H1 (cell line): ENCODE data around the gene RNF20. TPM values are rescaled to one million over a fixed set of nuclear protein-coding genes. Genes with fewer than 3 reads are reported as not detected.

ENCODE experiments used
- CTCF ChIA-PET: fragments of 300-600 bp; sonication (Branson Sonifier 250); formaldehyde crosslinking; loops from one replicate; lab custom pipeline; 2021; ENCODE audit not compliant: partially characterized antibody; lab: Charles Lee
- POLR2A ChIA-PET: fragments of 300-600 bp; sonication (Branson Sonifier 250); formaldehyde crosslinking; loops from one replicate; lab custom pipeline; 2021; ENCODE audit warnings: inconsistent platforms; ENCODE audit not compliant: partially characterized antibody; lab: Charles Lee
- DNase-seq, 2 experiments: peaks; one replicate each; pipeline versions ENCODE4 v3.0.0 to v3.0.0-alpha.2; 2010 to 2022; ENCODE audit warnings: low spot score in 2 of 2, low read depth in 1 of 2, mixed read lengths in 1 of 2
- FAIRE-seq: peaks from 2 replicates; lab custom pipeline; 2011; peaks lifted over from hg19 to GRCh38; lab: Jason Lieb, UNC
- H2AFZ ChIP-seq: 2 replicates; pipeline ENCODE4 v1.8.1; 2012; ENCODE audit warnings: low read length, inconsistent platforms
- H2AK5ac ChIP-seq: 2 replicates; pipeline ENCODE4 v1.6.1; 2013; ENCODE audit warnings: low read depth, low read length
- H2BK120ac ChIP-seq: replicated peaks from 2 replicates; pipeline ENCODE3; 2013; ENCODE audit warnings: low read depth, low read length, inconsistent platforms
- H2BK12ac ChIP-seq: 2 replicates; pipeline ENCODE4 v1.6.1; 2013; ENCODE audit warnings: low read depth, low read length
- H2BK15ac ChIP-seq: 2 replicates; pipeline ENCODE4 v1.6.1; 2013; ENCODE audit warnings: low read length
- H2BK20ac ChIP-seq: 2 replicates; pipeline ENCODE4 v1.6.1; 2013; ENCODE audit warnings: low read length
- H2BK5ac ChIP-seq: 2 replicates; pipeline ENCODE4 v1.6.1; 2013; ENCODE audit warnings: low read depth, low read length
- H3K14ac ChIP-seq: 2 replicates; pipeline ENCODE4 v1.6.1; 2013; ENCODE audit warnings: inconsistent platforms; ENCODE audit not compliant: insufficient read length
- H3K18ac ChIP-seq: 2 replicates; pipeline ENCODE4 v1.6.1; 2013; ENCODE audit warnings: low read length; ENCODE audit errors: extremely low read depth
- H3K23ac ChIP-seq: 2 replicates; pipeline ENCODE4 v1.6.1; 2013; ENCODE audit warnings: inconsistent platforms; ENCODE audit not compliant: insufficient read length
- H3K23me2 ChIP-seq: 2 replicates; pipeline ENCODE4 v1.6.1; 2013; ENCODE audit warnings: low read depth, low read length
- H3K27ac ChIP-seq: 2 replicates; pipeline ENCODE4 v1.6.1; 2011; ENCODE audit warnings: low read depth, low read length, inconsistent platforms
- H3K27me3 ChIP-seq, 4 experiments: replicated peaks in 1 of 4; 1 replicate in 1 of 4; 2 replicates in 3 of 4; pipeline versions ENCODE4 v1.6.1 to v1.8.1; 2011 to 2013; ENCODE audit warnings: low read length in 3 of 4, mild to moderate bottlenecking in 3 of 4, inconsistent platforms in 2 of 4, mixed read lengths in 2 of 4, moderate library complexity in 1 of 4; ENCODE audit not compliant: control insufficient read depth in 3 of 4, insufficient read depth in 3 of 4; ENCODE audit errors: extremely low read depth in 1 of 4
- H3K36me3 ChIP-seq, 4 experiments: 2 replicates each; pipeline versions ENCODE4 v1.6.1 to v1.8.1; 2011 to 2013; ENCODE audit warnings: mild to moderate bottlenecking in 4 of 4, low read length in 3 of 4, moderate library complexity in 2 of 4, control low read depth in 1 of 4, inconsistent platforms in 1 of 4; ENCODE audit not compliant: insufficient read depth in 4 of 4, control insufficient read depth in 2 of 4
- H3K4ac ChIP-seq: replicated peaks from 2 replicates; pipeline ENCODE3; 2013; ENCODE audit warnings: low read length, low read depth, mixed read lengths, inconsistent platforms; ENCODE audit not compliant: insufficient read length
- H3K4me1 ChIP-seq, 4 experiments: replicated peaks in 1 of 4; 1 replicate in 1 of 4; 2 replicates in 3 of 4; pipeline versions ENCODE4 v1.6.1 to v1.8.1; 2011 to 2013; ENCODE audit warnings: low read length in 3 of 4, inconsistent platforms in 2 of 4, mixed read lengths in 1 of 4; ENCODE audit not compliant: insufficient read depth in 4 of 4, control insufficient read depth in 3 of 4
- H3K4me2 ChIP-seq, 2 experiments: 2 replicates each; pipeline versions ENCODE4 v1.6.1 to v1.8.1; 2011 to 2013; ENCODE audit warnings: low read depth in 2 of 2, low read length in 2 of 2, control low read depth in 1 of 2, inconsistent platforms in 1 of 2, mild to moderate bottlenecking in 1 of 2; ENCODE audit not compliant: insufficient read depth in 1 of 2
- H3K4me3 ChIP-seq, 4 experiments: fragments of 200-600, 300-600 bp in 1 of 4; sonication (generic), shearing (Covaris generic), sonication (Bioruptor Twin) in 1 of 4; 2 replicates each; pipeline versions ENCODE4 v1.5.1 to v1.8.1; 2011 to 2016; ENCODE audit warnings: low read length in 4 of 4, low read depth in 3 of 4, control low read depth in 2 of 4, inconsistent platforms in 2 of 4, mild to moderate bottlenecking in 2 of 4, mixed read lengths in 1 of 4, moderate library complexity in 1 of 4; ENCODE audit not compliant: insufficient read depth in 2 of 4; ENCODE audit errors: extremely low read depth in 1 of 4
- H3K56ac ChIP-seq: replicated peaks from 2 replicates; pipeline ENCODE3; 2013; ENCODE audit warnings: low read depth, mild to moderate bottlenecking, mixed read lengths, low read length, inconsistent platforms; ENCODE audit not compliant: insufficient read length
- H3K79me1 ChIP-seq: 2 replicates; pipeline ENCODE4 v1.6.1; 2013; ENCODE audit warnings: low read depth, low read length, control low read depth
- H3K79me2 ChIP-seq, 2 experiments: 2 replicates each; pipeline versions ENCODE4 v1.6.1 to v1.8.1; 2012 to 2013; ENCODE audit warnings: low read length in 2 of 2, mild to moderate bottlenecking in 2 of 2, inconsistent platforms in 1 of 2; ENCODE audit not compliant: insufficient read depth in 2 of 2, control insufficient read depth in 1 of 2
- H3K9ac ChIP-seq, 4 experiments: replicated peaks in 1 of 4; 1 replicate in 1 of 4; 2 replicates in 3 of 4; pipeline versions ENCODE4 v1.6.1 to v1.8.1; 2011 to 2013; ENCODE audit warnings: low read depth in 3 of 4, low read length in 3 of 4, control low read depth in 2 of 4, mild to moderate bottlenecking in 2 of 4, moderate library complexity in 2 of 4, inconsistent platforms in 1 of 4; ENCODE audit errors: extremely low read depth in 1 of 4
- H3K9me3 ChIP-seq, 2 experiments: 2 replicates each; pipeline versions ENCODE4 v1.6.1 to v1.8.1; 2012 to 2013; ENCODE audit warnings: mild to moderate bottlenecking in 2 of 2, moderate library complexity in 2 of 2, control low read depth in 1 of 2, inconsistent platforms in 1 of 2, low read depth in 1 of 2, low read length in 1 of 2, mixed read lengths in 1 of 2; ENCODE audit not compliant: insufficient read depth in 2 of 2
- H4K20me1 ChIP-seq, 2 experiments: replicated peaks in 1 of 2; 2 replicates each; pipeline versions ENCODE3 to v1.8.1; 2011 to 2013; ENCODE audit warnings: inconsistent platforms in 2 of 2, low read length in 2 of 2, mild to moderate bottlenecking in 1 of 2; ENCODE audit not compliant: insufficient read depth in 2 of 2, control insufficient read depth in 1 of 2
- H4K5ac ChIP-seq: 2 replicates; pipeline ENCODE4 v1.6.1; 2013; ENCODE audit warnings: low read length, low read depth, mixed read lengths, inconsistent platforms; ENCODE audit not compliant: insufficient read length
- H4K8ac ChIP-seq: 2 replicates; pipeline ENCODE4 v1.8.0; 2013; ENCODE audit warnings: mild to moderate bottlenecking, moderate library complexity, low read length, inconsistent platforms; ENCODE audit not compliant: insufficient read depth; ENCODE audit errors: extremely low read depth
- H4K91ac ChIP-seq: replicated peaks from 2 replicates; pipeline ENCODE3; 2013; ENCODE audit warnings: low read length, mixed read lengths, inconsistent platforms; ENCODE audit not compliant: insufficient read length
- BCL11A ChIP-seq, 2 experiments: IDR thresholded peaks; one replicate each; pipeline ENCODE4 v1.6.1; 2011; ENCODE audit warnings: low read depth in 2 of 2, low read length in 2 of 2, mild to moderate bottlenecking in 2 of 2
- CREB1 ChIP-seq: IDR thresholded peaks from 2 replicates; pipeline ENCODE4 v1.6.1; 2012; ENCODE audit warnings: inconsistent platforms
- FOSL1 ChIP-seq: IDR thresholded peaks from 2 replicates; pipeline ENCODE4 v1.6.1; 2011; ENCODE audit warnings: mild to moderate bottlenecking, low read depth, low read length, moderate library complexity; ENCODE audit not compliant: insufficient read depth
- POLR2A ChIP-seq, 2 experiments: IDR thresholded peaks; 1 replicate in 1 of 2; 2 replicates in 1 of 2; pipeline ENCODE4 v1.6.1; 2011; ENCODE audit warnings: low read depth in 2 of 2, low read length in 2 of 2, mild to moderate bottlenecking in 2 of 2; ENCODE audit errors: control extremely low read depth in 1 of 2
- WGBS, 2 experiments: shearing (Covaris generic) in 1 of 2; methylation state at CpG; one replicate each; pipeline versions ENCODE4 v1.1.6 to v1.1.7; 2013 to 2015; ENCODE audit warnings: low lambda C conversion rate in 2 of 2, mixed read lengths in 2 of 2, inconsistent platforms in 1 of 2, low coverage in 1 of 2, missing lambda C conversion rate in 1 of 2; ENCODE audit not compliant: insufficient replicate concordance in 2 of 2, insufficient coverage in 1 of 2, insufficient read length in 1 of 2; ENCODE audit errors: extremely low coverage in 1 of 2, missing lambda C conversion rate in 1 of 2; 5-methylcytosine and 5-hydroxymethylcytosine counted together
- polyA plus RNA-seq, 7 experiments: library from polyadenylated mRNA; depleted of rRNA in 3 of 7; stranded (reverse) in 5 of 7; unstranded in 2 of 7; fragments of >200 nt in 5 of 7; fragments of 200-250 nt in 2 of 7; gene quantifications; 1 replicate in 5 of 7; 2 replicates in 1 of 7; 4 replicates in 1 of 7; pipeline versions ENCODE4 v1.2.1 to v1.2.3, GENCODE V29; 2011 to 2013; ENCODE audit warnings: missing spikeins in 2 of 7, mixed read lengths in 2 of 7
- total RNA-seq: library from RNA; stranded (reverse); fragmentation: NEBNext Ultra II Directional; extraction: Animal tissue kit (Norgen Biotek cat#: 25700); gene quantifications from 2 replicates; pipeline ENCODE4 v1.2.1, GENCODE V29; 2021

RNF20 gene
- total and polyA plus RNA-seq, 2 of the 8 experiments (the other 6 are each of a cell fraction or from before 2014, with no cell fraction given): 9.4 to 65.2 TPM

DNA sequence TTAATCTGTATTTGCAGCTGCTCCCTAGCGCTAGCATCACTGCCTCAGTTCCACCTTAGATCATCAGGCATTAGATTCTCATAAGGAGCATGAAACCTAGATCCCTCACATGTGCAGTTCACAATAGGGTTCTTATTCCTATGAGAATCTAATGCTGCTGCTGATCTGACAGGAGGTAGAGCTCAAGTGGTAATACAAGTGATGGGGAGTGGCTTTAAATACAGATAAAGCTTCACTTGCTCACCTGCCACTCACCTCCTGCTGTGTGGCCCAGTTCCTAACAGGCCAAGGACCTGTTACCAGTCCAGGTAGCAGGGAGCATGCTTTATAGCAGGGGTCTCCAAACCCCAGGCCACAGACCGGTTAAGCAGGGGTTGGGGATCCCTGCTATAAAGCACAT lies 22.6 kb upstream of the RNF20 start:
- Histone ChIP-seq H2BK20ac (no peak overlapping the region), H3K4ac (no peak overlapping the region), H3K23ac (no peak overlapping the region), H4K20me1 (no peaks in the 10 kb centered on the region), H2AFZ (no peak overlapping the region), H3K27ac (no peak overlapping the region), H3K14ac (no peak overlapping the region), H3K4me2 (no peak overlapping the region), H3K18ac (no peak overlapping the region), H2BK5ac (no peak overlapping the region), H2AK5ac (no peak overlapping the region), H3K27me3 (no peaks in the 10 kb centered on the region), H4K8ac (no peak overlapping the region), H2BK120ac (no peak overlapping the region), H3K4me1 (peaks cover 2 to 16% (median 13%) of the 10 kb centered on the region in 4 experiments; a peak in 6 of 7 replicates), H2BK12ac (no peak overlapping the region; the same call in 1 of the 2 replicates), H4K5ac (no peak overlapping the region), H3K79me2 (no peaks in the 10 kb centered on the region), H3K36me3 (no peaks in the 10 kb centered on the region), H3K9ac (no peak overlapping the region), H2BK15ac (no peak overlapping the region), H3K23me2 (no peaks in the 10 kb centered on the region), H4K91ac (no peak overlapping the region)
- 100% methylated on average over 2 of the region's 2 CpGs; no CpG with 5 or more reads in 1 of the 2 experiments for WGBS, 2 experiments
- FAIRE-seq (no peak), DNase-seq (no peak)
- CTCF ChIA-PET: interaction anchor here (0.7 to 2.8 kb wide), 7 partner anchors 10 to 52 kb away, joined by 3 to 11 read pairs (median 3); no protein-coding TSS in a partner anchor
- POLR2A ChIA-PET: interaction anchor here (0.9 kb wide), 1 partner anchor 10 kb away, joined by 4 read pairs; no protein-coding TSS in a partner anchor
- TF ChIP-seq FOSL1: no peak
- no peak for TF ChIP-seq POLR2A (IDR thresholded peaks at IDR 0.05; ENCODE audit: control extremely low read depth in 1 of 2, low read depth in 2 of 2, low read length in 2 of 2)
- TF ChIP-seq BCL11A (IDR thresholded peaks at IDR 0.05; ENCODE audit: low read depth in 2 of 2, low read length in 2 of 2): no peak
- no peak for TF ChIP-seq CREB1
- TF ChIP-seq, all 59 proteins: peak for 0
- Histone ChIP-seq H3K79me1 (no peaks in the 10 kb centered on the region), H3K9me3 (no peaks in the 10 kb centered on the region), H3K56ac (no peak overlapping the region), H3K4me3 (no peak overlapping the region)
